Natural killer cell (primary cell): ENCODE measurements around the gene TAL1. TPM values are rescaled to one million over a fixed set of nuclear protein-coding genes. Genes with fewer than 3 reads are reported as not detected.
A peak's percentile ranks its signal among the peaks of the same experiment; 100 is the strongest.

Experiments
- ATAC-seq, 3 donors: fragments of 150-1000 bp in 2 of 3; fragments of 200-7000 bp in 1 of 3; cut with Tn5 transposase; 1 replicate in 1 of 3; 2 replicates in 2 of 3; pipeline ENCODE4 v1.10.0; 2021; ENCODE audit warnings: mild to moderate bottlenecking in 2 of 3, moderate library complexity in 2 of 3
- DNase-seq, 2 donors: peaks; one replicate each; pipeline versions ENCODE4 v3.0.0 to v3.0.0-alpha.2; 2013 to 2021; ENCODE audit warnings: mixed read lengths in 1 of 2
- H3K27ac ChIP-seq: one replicate; pipeline ENCODE4 v1.5.1; 2013; ENCODE audit warnings: mild to moderate bottlenecking, low read length
- H3K27me3 ChIP-seq: one replicate; pipeline ENCODE4 v1.6.1; 2013; ENCODE audit warnings: low read length; ENCODE audit not compliant: control insufficient read depth, insufficient read depth
- H3K36me3 ChIP-seq: one replicate; pipeline ENCODE4 v1.6.1; 2013; ENCODE audit warnings: low read length; ENCODE audit not compliant: control insufficient read depth, insufficient read depth
- H3K4me1 ChIP-seq: one replicate; pipeline ENCODE4 v1.6.1; 2013; ENCODE audit warnings: low read length; ENCODE audit not compliant: control insufficient read depth, insufficient read depth
- H3K4me3 ChIP-seq: one replicate; pipeline ENCODE4 v1.5.1; 2013; ENCODE audit warnings: low read length
- H3K9me3 ChIP-seq: one replicate; pipeline ENCODE4 v1.6.1; 2013; ENCODE audit warnings: low read length; ENCODE audit not compliant: control insufficient read depth, insufficient read depth
- H3K27ac Mint-ChIP-seq, 2 donors: one replicate each; pipeline ENCODE4 v1.8.0; 2022; ENCODE audit warnings: mild to moderate bottlenecking in 2 of 2, mixed read lengths in 2 of 2, moderate library complexity in 1 of 2
- H3K27me3 Mint-ChIP-seq, 2 donors: one replicate each; pipeline ENCODE4 v1.8.0; 2022; ENCODE audit warnings: low read depth in 2 of 2, mixed read lengths in 2 of 2
- H3K36me3 Mint-ChIP-seq: one replicate; pipeline ENCODE4 v1.8.0; 2022; ENCODE audit warnings: mixed read lengths
- H3K4me1 Mint-ChIP-seq, 2 donors: one replicate each; pipeline ENCODE4 v1.8.0; 2022; ENCODE audit warnings: mixed read lengths in 2 of 2
- H3K4me3 Mint-ChIP-seq: one replicate; pipeline ENCODE4 v1.8.0; 2022; ENCODE audit warnings: mild to moderate bottlenecking, moderate library complexity, mixed read lengths
- H3K9me3 Mint-ChIP-seq, 2 donors: one replicate each; pipeline ENCODE4 v1.8.0; 2022; ENCODE audit warnings: mixed read lengths in 2 of 2
- WGBS: methylation state at CpG from one replicate; pipeline ENCODE4 v1.1.7; 2013; ENCODE audit warnings: missing lambda C conversion rate; ENCODE audit not compliant: insufficient coverage; 5-methylcytosine and 5-hydroxymethylcytosine counted together
- intact Hi-C: fragments of 100-400 bp; cut with micrococcal nuclease; formaldehyde crosslinking; loops from one replicate; pipeline ENCODE4 v1.14.2; 2022
- total RNA-seq, 4 donors: library from RNA; stranded (reverse); fragments of 120-200 nt in 1 of 4; gene quantifications; one replicate each; pipeline versions ENCODE4 v1.2.3 to v1.2.4, GENCODE V29; 2013 to 2022
- TF ChIP-seq, protein P1 (sequence below): fragments of 200-600 bp; IDR thresholded peaks from one replicate; pipeline ENCODE4 v1.8.0; 2022; ENCODE audit warnings: antibody characterized with exemption

TAL1 gene
- total RNA-seq, 3 donors from 2014 or later (not counting 1 experiment from before 2014, with no cell fraction given), result 0.91 to 6.7 (median 3.5) TPM

DNA sequence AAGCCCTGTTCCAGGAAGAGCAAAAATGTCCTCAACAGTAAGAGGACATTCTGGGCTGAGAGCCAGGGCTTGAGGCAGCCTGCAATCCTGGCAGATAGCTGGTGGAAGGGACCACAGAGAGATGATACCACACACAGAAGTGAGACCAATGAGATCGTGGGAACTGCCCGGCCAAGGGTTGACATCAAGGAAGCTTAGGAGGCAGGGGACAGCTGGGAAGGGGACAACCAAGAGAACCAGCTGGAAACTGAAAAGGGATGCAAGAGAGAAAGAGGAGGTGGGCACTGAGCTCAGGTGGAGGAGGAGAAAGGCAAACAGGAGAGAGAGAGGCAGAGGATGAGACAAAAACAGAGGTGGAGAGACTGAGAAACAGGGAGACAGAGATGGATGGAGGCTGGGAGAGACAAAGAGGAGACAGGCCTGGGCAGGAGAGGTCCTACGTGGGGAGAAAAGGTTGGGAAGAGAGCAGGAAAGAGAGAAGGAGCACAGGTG is 51.4 kb downstream of the TAL1 start:
- H3K9me3 Mint-ChIP-seq, result no peaks in the 10 kb centered on the region
- 48% methylated on average over 3 of the region's 3 CpGs for WGBS
- Histone ChIP-seq H3K4me1 (peaks cover 9% of the 10 kb centered on the region), H3K27me3 (peaks cover 5% of the 10 kb centered on the region), H3K9me3 (no peaks in the 10 kb centered on the region), H3K27ac (no peak overlapping the region), H3K4me3 (no peak overlapping the region), H3K36me3 (no peaks in the 10 kb centered on the region)
- H3K36me3 Mint-ChIP-seq, result no peaks in the 10 kb centered on the region
- no peak overlapping the region for H3K27ac Mint-ChIP-seq
- H3K27me3 Mint-ChIP-seq, result peaks cover 26 to 37% of the 10 kb centered on the region in 2 donors
- ATAC-seq, result no peak
- DNase-seq, result no peak
- no peak overlapping the region for H3K4me3 Mint-ChIP-seq
- peaks cover 13 to 15% of the 10 kb centered on the region in 2 donors for H3K4me1 Mint-ChIP-seq
- TF ChIP-seq, protein P1, sequence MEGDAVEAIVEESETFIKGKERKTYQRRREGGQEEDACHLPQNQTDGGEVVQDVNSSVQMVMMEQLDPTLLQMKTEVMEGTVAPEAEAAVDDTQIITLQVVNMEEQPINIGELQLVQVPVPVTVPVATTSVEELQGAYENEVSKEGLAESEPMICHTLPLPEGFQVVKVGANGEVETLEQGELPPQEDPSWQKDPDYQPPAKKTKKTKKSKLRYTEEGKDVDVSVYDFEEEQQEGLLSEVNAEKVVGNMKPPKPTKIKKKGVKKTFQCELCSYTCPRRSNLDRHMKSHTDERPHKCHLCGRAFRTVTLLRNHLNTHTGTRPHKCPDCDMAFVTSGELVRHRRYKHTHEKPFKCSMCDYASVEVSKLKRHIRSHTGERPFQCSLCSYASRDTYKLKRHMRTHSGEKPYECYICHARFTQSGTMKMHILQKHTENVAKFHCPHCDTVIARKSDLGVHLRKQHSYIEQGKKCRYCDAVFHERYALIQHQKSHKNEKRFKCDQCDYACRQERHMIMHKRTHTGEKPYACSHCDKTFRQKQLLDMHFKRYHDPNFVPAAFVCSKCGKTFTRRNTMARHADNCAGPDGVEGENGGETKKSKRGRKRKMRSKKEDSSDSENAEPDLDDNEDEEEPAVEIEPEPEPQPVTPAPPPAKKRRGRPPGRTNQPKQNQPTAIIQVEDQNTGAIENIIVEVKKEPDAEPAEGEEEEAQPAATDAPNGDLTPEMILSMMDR, result no peak
- intact Hi-C loops, result no loop called here

DNA sequence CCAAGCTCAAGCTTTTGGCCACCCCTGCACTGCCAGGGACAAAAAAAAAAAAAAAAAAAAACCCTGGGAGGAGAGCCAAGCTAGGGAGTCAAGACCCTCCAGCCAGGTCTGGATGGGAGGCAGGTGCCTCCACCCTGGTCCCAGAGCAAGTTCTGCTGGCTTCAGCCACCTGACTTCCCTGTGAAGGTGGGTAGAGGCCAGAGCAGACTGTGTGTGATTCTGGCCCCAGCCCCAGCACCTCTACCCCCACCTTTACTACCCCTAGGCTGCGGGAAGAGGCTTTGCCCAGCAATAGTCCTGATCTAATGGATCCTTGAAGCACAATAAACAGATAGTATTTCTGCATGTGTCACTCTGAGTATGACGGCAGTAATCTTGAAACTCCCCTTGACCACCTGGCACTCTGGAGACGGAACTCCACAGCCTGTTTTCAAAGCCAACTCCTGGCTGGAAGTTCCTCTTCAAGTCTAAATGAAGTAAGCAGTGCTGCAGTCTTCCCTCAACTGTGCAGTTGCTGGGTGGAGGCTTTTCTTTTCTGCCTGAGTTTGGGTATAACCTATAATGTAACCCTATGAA is 51.9 kb downstream of the TAL1 start:
- intact Hi-C loops, result no loop called here
- 80% methylated on average over 3 of the region's 3 CpGs for WGBS

DNA sequence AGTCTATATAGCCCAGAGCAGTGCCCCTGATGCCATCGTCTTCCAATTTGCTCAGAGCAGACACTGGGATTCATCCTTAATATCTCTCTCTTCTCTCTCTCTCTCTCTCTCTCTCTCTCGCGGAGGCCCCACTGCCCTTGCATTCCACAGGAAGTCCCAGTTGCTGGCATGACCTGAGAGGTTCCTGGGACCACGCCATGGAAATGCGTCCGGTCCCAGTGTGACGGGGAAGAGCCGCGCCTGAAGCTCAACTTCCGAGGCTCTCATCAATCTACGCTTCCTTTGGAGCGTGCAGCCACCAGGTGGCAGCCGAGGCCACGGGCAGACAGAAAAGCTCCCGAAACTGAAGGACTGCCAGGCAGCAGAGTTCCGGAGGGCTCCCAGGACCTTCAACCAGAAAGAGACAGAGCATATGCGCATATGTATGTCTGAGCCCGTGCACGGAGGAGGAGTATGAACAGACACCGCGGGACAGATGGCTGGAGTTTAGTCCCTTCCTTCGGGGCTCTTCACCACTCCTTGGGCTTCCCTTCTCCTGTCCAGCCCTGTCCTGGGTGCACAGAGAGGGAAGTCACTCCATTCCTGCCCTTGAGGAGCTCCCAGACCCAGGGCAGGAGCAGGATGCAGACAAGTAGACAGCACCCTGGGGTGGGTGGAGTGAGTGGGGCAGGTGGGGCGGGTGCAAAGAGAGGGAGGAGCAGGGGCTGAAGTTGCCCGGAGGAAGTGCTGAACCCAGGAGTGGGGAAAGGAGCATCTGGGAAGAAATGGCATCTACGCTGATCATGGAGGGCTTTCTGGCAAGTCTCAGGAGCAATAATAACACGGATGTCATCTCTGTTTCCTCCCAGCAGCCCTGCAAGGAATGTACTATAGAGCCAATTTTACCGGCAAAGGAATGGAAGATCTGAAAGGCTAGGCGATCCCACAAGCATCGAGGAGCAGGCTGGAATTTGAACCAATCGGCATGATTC is 52.7 kb downstream of the TAL1 start:
- peaks cover 16 to 22% of the 10 kb centered on the region in 2 donors for H3K4me1 Mint-ChIP-seq
- Histone ChIP-seq H3K27ac (no peak overlapping the region), H3K4me1 (peaks cover 9% of the 10 kb centered on the region), H3K4me3 (peak overlapping the region; percentile 8), H3K9me3 (no peaks in the 10 kb centered on the region), H3K27me3 (peaks cover 5% of the 10 kb centered on the region), H3K36me3 (no peaks in the 10 kb centered on the region)
- H3K9me3 Mint-ChIP-seq, result no peaks in the 10 kb centered on the region
- peak overlapping the region; percentile 70 to 84 for H3K27ac Mint-ChIP-seq
- ATAC-seq (peak; percentile 73 to 90 (median 83)), DNase-seq (peak; percentile 63 to 78)
- intact Hi-C loops, result no loop called here
- 10% methylated on average over 30 of the region's 30 CpGs for WGBS
- peaks cover 28 to 44% of the 10 kb centered on the region in 2 donors for H3K27me3 Mint-ChIP-seq
- peak overlapping the region; percentile 93 for H3K4me3 Mint-ChIP-seq
- no peaks in the 10 kb centered on the region for H3K36me3 Mint-ChIP-seq
- TF ChIP-seq, protein P1, result peak; percentile 76

More for the DNA sequence above, 51.9 kb downstream of the TAL1 start:
- no peak for DNase-seq
- TF ChIP-seq, protein P1, result no peak
- Histone ChIP-seq H3K36me3 (no peaks in the 10 kb centered on the region), H3K4me1 (peaks cover 9% of the 10 kb centered on the region), H3K9me3 (no peaks in the 10 kb centered on the region), H3K4me3 (no peak overlapping the region), H3K27ac (no peak overlapping the region), H3K27me3 (peaks cover 5% of the 10 kb centered on the region)
- Mint-ChIP-seq H3K4me1 (peaks cover 16 to 21% of the 10 kb centered on the region in 2 donors), H3K36me3 (no peaks in the 10 kb centered on the region), H3K4me3 (peak overlapping the region; percentile 47), H3K27me3 (peaks cover 26 to 40% of the 10 kb centered on the region in 2 donors), H3K9me3 (no peaks in the 10 kb centered on the region), H3K27ac (no peak overlapping the region)
- ATAC-seq, result no peak
